OCI-LY7 (cell line): ENCODE data around the gene PXDC1. TPM values are rescaled to one million over a fixed set of nuclear protein-coding genes. Genes with fewer than 3 reads are reported as not detected.
"Not testable (repeated sequence)": the region's sequence is repeated elsewhere in the genome, so short reads cannot be mapped to it uniquely, and the experiment has no call there.

ENCODE experiments used
- BruUV-seq: library from RNA; stranded (reverse); fragments of 400-500 nt; replicated peaks from 2 replicates; lab custom pipeline; 2021; lab: Mats Ljungman, UMichigan
- CTCF ChIA-PET: fragments of 300-600 bp; sonication (Branson Sonifier 250); formaldehyde crosslinking; loops from one replicate; lab custom pipeline; 2022; ENCODE audit warnings: antibody characterized with exemption; ENCODE audit not compliant: unreplicated experiment; lab: Charles Lee
- POLR2A ChIA-PET: fragments of 300-600 bp; sonication (Branson Sonifier 250); formaldehyde crosslinking; loops from one replicate; lab custom pipeline; 2022; ENCODE audit warnings: antibody characterized with exemption; lab: Charles Lee
- DNase-seq: peaks from one replicate; pipeline ENCODE4 v3.0.0-alpha.2; 2015; ENCODE audit warnings: low spot score
- H2AFZ ChIP-seq: fragments of 200-600 bp; sonication (generic), shearing (Covaris generic); 2 replicates; pipeline ENCODE4 v1.6.1; 2014; ENCODE audit warnings: mild to moderate bottlenecking, antibody characterized with exemption, low read length, moderate library complexity
- H3K27ac ChIP-seq: fragments of 200-600 bp; sonication (generic); 2 replicates; pipeline ENCODE4 v1.5.1; 2014; ENCODE audit warnings: mixed run types, low read depth, mild to moderate bottlenecking, moderate library complexity, low read length, inconsistent platforms; ENCODE audit not compliant: poor library complexity, severe bottlenecking
- H3K36me3 ChIP-seq: fragments of 200-600 bp; sonication (generic); 2 replicates; pipeline ENCODE4 v1.6.1; 2014; ENCODE audit warnings: mild to moderate bottlenecking, antibody characterized with exemption, low read length, moderate library complexity, mixed read lengths; ENCODE audit not compliant: insufficient read depth
- H3K4me1 ChIP-seq: fragments of 200-600 bp; sonication (generic); 2 replicates; pipeline ENCODE4 v1.5.1; 2014; ENCODE audit warnings: mild to moderate bottlenecking, low read length; ENCODE audit not compliant: insufficient read depth, poor library complexity, severe bottlenecking
- H3K4me2 ChIP-seq: fragments of 200-600 bp; sonication (generic); 2 replicates; pipeline ENCODE4 v1.6.1; 2014; ENCODE audit warnings: mild to moderate bottlenecking, low read length
- H3K4me3 ChIP-seq: fragments of 200-600 bp; sonication (generic); 2 replicates; pipeline ENCODE4 v1.5.1; 2014; ENCODE audit warnings: mild to moderate bottlenecking, low read depth, low read length; ENCODE audit not compliant: poor library complexity, severe bottlenecking
- H3K79me2 ChIP-seq: fragments of 200-600 bp; sonication (generic); 2 replicates; pipeline ENCODE4 v1.6.1; 2016; ENCODE audit warnings: low read depth, mild to moderate bottlenecking, low read length, moderate library complexity, mixed read lengths; ENCODE audit not compliant: insufficient read depth
- H3K9me2 ChIP-seq: fragments of 200-600 bp; sonication (generic); 2 replicates; pipeline ENCODE4 v1.6.1; 2016; ENCODE audit warnings: mild to moderate bottlenecking, low read length, mixed read lengths; ENCODE audit not compliant: insufficient read depth
- H3K9me3 ChIP-seq: fragments of 200-600 bp; sonication (generic); 2 replicates; pipeline ENCODE4 v1.6.1; 2014; ENCODE audit warnings: mild to moderate bottlenecking, mixed run types, low read length, mixed read lengths
- H4K20me1 ChIP-seq: fragments of 200-600 bp; sonication (generic); 2 replicates; pipeline ENCODE4 v1.6.1; 2014; ENCODE audit warnings: mild to moderate bottlenecking, antibody characterized with exemption, low read length, moderate library complexity, mixed read lengths; ENCODE audit not compliant: insufficient read depth
- EZH2phosphoT487 ChIP-seq: fragments of 200-600 bp; sonication (generic); IDR thresholded peaks from 2 replicates; pipeline ENCODE4 v1.6.1; 2018; ENCODE audit warnings: low read depth, borderline replicate concordance, mild to moderate bottlenecking, mixed run types, antibody characterized with exemption, low read length, moderate library complexity, mixed read lengths
- intact Hi-C: fragments of 100-400 bp; cut with micrococcal nuclease; formaldehyde crosslinking; loops from one replicate; pipeline ENCODE4 v1.10.0; 2022; ENCODE audit not compliant: unreplicated experiment
- total RNA-seq, 2 experiments: library from RNA; depleted of rRNA in 1 of 2; stranded (reverse); fragments of >200 nt in 1 of 2; shearing (Covaris generic) in 1 of 2; gene quantifications; 2 replicates each; pipeline ENCODE4 v1.2.3, GENCODE V29; 2014 to 2022
- TF ChIP-seq, protein P1 (sequence below): fragments of 200-600 bp; sonication (generic); conservative IDR thresholded peaks from 2 replicates; pipeline ENCODE4 v1.5.1; 2014; ENCODE audit warnings: mild to moderate bottlenecking, antibody characterized with exemption, low read length, moderate library complexity, mixed read lengths

PXDC1 gene
- total RNA-seq, 2 experiments from 2014 or later, result not detected

- no peaks in the 10 kb centered on the region for H4K20me1 ChIP-seq
- no peaks in the 10 kb centered on the region for H3K9me2 ChIP-seq
- no TSS peak for BruUV-seq
- H3K27ac ChIP-seq, result no peak overlapping the region
- intact Hi-C loops, result no loop called here
- ChIA-PET POLR2A (interaction anchor here (1.1 kb wide), 1 partner anchor 19 kb away, joined by 3 read pairs; no protein-coding TSS in a partner anchor), CTCF (no interaction called here)
- no peaks in the 10 kb centered on the region for H3K79me2 ChIP-seq
- TF ChIP-seq, protein P1, sequence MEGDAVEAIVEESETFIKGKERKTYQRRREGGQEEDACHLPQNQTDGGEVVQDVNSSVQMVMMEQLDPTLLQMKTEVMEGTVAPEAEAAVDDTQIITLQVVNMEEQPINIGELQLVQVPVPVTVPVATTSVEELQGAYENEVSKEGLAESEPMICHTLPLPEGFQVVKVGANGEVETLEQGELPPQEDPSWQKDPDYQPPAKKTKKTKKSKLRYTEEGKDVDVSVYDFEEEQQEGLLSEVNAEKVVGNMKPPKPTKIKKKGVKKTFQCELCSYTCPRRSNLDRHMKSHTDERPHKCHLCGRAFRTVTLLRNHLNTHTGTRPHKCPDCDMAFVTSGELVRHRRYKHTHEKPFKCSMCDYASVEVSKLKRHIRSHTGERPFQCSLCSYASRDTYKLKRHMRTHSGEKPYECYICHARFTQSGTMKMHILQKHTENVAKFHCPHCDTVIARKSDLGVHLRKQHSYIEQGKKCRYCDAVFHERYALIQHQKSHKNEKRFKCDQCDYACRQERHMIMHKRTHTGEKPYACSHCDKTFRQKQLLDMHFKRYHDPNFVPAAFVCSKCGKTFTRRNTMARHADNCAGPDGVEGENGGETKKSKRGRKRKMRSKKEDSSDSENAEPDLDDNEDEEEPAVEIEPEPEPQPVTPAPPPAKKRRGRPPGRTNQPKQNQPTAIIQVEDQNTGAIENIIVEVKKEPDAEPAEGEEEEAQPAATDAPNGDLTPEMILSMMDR, result no peak
- no peak for TF ChIP-seq EZH2phosphoT487
- H3K4me2 ChIP-seq, result no peak overlapping the region
- H2AFZ ChIP-seq, result no peak overlapping the region
- no peak for DNase-seq
- H3K4me3 ChIP-seq, result no peak overlapping the region
- no peaks in the 10 kb centered on the region for H3K36me3 ChIP-seq
- no peaks in the 10 kb centered on the region for H3K4me1 ChIP-seq
- H3K9me3 ChIP-seq, result no peaks in the 10 kb centered on the region
Measured at GRCh38 chr6:3687847-3688246, 63.7 kb downstream of the PXDC1 start.

GRCh38 chr6:3683331-3683730 is 68.2 kb downstream of the PXDC1 start:
- no peak for DNase-seq
- BruUV-seq, result no TSS peak
- H4K20me1 ChIP-seq, result no peaks in the 10 kb centered on the region
- H3K36me3 ChIP-seq, result no peaks in the 10 kb centered on the region
- H3K27ac ChIP-seq, result no peak overlapping the region
- H3K4me2 ChIP-seq, result no peak overlapping the region
- no peaks in the 10 kb centered on the region for H3K4me1 ChIP-seq
- H3K9me3 ChIP-seq, result peaks cover 6% of the 10 kb centered on the region; the same call in 1 of the 2 replicates
- intact Hi-C loops, result no loop called here
- POLR2A ChIA-PET, result interaction anchor here (0.6 kb wide), 1 partner anchor 234 kb away, joined by 3 read pairs; no protein-coding TSS in a partner anchor
- H2AFZ ChIP-seq, result no peak overlapping the region
- CTCF ChIA-PET, result no interaction called here
- H3K4me3 ChIP-seq, result no peak overlapping the region
- no peaks in the 10 kb centered on the region for H3K9me2 ChIP-seq
- TF ChIP-seq, protein P1, result no peak
- TF ChIP-seq EZH2phosphoT487, result no peak
- no peaks in the 10 kb centered on the region for H3K79me2 ChIP-seq

DNA sequence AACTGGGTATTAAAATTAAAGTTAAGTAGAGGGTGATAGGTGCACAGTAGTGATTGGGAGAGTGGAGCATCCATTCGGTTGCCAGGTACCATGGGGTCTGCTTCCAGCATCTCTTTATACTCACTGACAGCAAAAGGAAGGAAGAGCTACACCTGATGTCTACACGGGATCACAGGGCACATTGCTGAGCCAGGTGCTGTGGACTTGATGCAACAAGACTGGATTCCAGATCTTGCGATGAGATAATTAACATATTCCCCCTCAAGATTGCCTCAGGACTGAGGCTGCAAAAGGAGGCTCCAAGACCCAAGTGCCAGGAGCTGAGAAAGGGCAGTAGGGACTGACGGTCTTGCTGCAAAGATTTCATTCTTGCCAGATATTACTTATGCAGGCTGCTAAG is 72.6 kb downstream of the PXDC1 start:
- H3K4me2 ChIP-seq, result no peak overlapping the region
- no peaks in the 10 kb centered on the region for H3K79me2 ChIP-seq
- no peaks in the 10 kb centered on the region for H3K36me3 ChIP-seq
- H3K4me1 ChIP-seq, result no peaks in the 10 kb centered on the region
- no peak for TF ChIP-seq EZH2phosphoT487
- TF ChIP-seq, protein P1, result no peak
- DNase-seq, result no peak
- no TSS peak for BruUV-seq
- no peak overlapping the region for H3K4me3 ChIP-seq
- H3K27ac ChIP-seq, result no peak overlapping the region
- ChIA-PET POLR2A (no interaction called here), CTCF (no interaction called here)
- H2AFZ ChIP-seq, result no peak overlapping the region
- H4K20me1 ChIP-seq, result no peaks in the 10 kb centered on the region
- no peaks in the 10 kb centered on the region for H3K9me2 ChIP-seq
- intact Hi-C loops, result no loop called here
- H3K9me3 ChIP-seq, result peaks cover 7% of the 10 kb centered on the region; the same call in 1 of the 2 replicates

- not testable (repeated sequence) for H2AFZ ChIP-seq
Measured at GRCh38 chr6:3677751-3678150, 73.8 kb downstream of the PXDC1 start.

More at GRCh38 chr6:3677751-3678150, 73.8 kb downstream of the PXDC1 start:
- CTCF ChIA-PET, H3K36me3 ChIP-seq, H3K9me3 ChIP-seq, H3K27ac ChIP-seq, POLR2A ChIA-PET, H3K4me1 ChIP-seq, H4K20me1 ChIP-seq, DNase-seq, BruUV-seq, H3K4me3 ChIP-seq, H3K4me2 ChIP-seq, H3K9me2 ChIP-seq, intact Hi-C loops, H3K79me2 ChIP-seq: not testable (repeated sequence)
